ENCODE measurements around the gene TTC21A.

The TTC21A gene

DNA sequence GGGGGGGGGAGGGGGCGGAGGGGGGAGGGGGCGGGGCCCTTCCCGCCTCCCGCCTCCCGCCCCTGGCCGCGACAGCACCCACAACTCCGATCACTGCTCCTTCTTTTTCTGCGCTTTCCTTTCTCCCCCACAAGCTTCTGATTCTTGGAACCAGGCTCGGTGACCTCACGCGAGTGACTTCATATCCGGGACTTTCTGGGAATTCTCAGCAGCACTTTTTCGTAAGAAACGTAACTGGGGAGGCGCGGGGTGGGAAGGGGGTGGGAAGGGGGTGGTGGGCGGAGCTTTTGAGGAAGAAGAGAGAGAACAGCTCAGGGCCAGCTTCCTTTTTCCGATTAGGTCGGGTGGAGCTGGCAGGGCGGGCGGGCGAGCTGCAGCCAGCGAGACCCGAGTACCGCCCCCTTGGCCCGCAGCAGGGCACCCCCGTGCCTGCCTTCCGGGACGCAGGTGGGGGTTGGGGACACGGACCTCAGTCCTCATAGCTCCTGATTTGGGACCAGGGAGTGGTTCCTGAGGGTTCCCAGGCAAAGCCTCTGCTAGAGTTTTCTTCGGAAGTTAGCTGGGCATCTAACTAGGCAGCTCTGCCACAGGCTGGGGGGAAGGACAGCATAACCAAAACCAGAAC, 70.3 kb downstream of the TTC21A start:
- peak; percentile 83 for DNase-seq (ENCODE audit: low read depth)
- TF ChIP-seq, protein P1, sequence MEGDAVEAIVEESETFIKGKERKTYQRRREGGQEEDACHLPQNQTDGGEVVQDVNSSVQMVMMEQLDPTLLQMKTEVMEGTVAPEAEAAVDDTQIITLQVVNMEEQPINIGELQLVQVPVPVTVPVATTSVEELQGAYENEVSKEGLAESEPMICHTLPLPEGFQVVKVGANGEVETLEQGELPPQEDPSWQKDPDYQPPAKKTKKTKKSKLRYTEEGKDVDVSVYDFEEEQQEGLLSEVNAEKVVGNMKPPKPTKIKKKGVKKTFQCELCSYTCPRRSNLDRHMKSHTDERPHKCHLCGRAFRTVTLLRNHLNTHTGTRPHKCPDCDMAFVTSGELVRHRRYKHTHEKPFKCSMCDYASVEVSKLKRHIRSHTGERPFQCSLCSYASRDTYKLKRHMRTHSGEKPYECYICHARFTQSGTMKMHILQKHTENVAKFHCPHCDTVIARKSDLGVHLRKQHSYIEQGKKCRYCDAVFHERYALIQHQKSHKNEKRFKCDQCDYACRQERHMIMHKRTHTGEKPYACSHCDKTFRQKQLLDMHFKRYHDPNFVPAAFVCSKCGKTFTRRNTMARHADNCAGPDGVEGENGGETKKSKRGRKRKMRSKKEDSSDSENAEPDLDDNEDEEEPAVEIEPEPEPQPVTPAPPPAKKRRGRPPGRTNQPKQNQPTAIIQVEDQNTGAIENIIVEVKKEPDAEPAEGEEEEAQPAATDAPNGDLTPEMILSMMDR (IDR thresholded peaks at IDR 0.05; ENCODE audit: control insufficient read depth, insufficient read depth, low read depth, low read length, missing control alignments), result no peak
- peak overlapping the region; percentile 51 for H3K4me3 ChIP-seq (ENCODE audit: control insufficient read depth, low read depth, low read length)

DNA sequence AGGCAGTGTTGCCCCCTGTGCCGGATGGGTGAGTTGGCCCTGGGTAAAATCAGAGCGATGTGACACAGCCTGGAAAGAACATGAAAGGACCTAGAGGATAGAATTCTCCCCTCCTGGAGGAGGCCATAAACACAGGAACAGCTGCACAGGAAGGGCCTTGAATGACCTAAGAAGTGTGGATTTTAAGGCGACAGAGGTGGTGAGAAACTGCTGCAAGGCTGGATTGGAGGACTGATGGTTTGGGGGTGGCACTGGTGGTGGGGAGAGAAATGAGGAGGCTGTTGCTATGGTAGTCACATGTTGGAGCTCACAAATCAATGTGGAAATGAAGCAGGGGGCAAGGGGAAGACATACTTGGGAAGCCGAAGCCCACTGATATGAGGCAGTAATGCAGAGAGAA, 71.1 kb downstream of the TTC21A start:
- TF ChIP-seq, protein P1 (IDR thresholded peaks at IDR 0.05; ENCODE audit: control insufficient read depth, insufficient read depth, low read depth, low read length, missing control alignments), result no peak
- no peak overlapping the region for H3K4me3 ChIP-seq (ENCODE audit: control insufficient read depth, low read depth, low read length)
- no peak for DNase-seq (ENCODE audit: low read depth)

DNA sequence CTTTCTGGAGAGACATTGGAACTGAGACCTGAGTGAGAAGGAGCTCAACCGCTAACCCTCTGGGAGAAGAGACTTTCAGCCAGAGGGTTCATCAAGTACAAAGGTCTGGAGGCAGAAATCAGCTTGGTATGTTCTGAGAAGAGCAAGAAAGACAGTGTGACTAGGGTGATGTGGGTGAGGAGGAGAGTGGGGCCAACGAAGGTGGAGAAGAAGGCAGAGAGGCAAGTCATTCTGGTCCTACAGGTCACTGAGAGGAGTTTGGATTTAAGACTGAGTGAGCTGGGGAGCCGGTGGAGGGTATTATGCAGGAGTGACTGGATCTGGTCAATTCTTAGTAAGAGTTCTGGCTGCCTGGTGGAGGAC, 72.7 kb downstream of the TTC21A start:
- no peak for DNase-seq (ENCODE audit: low read depth)

DNA sequence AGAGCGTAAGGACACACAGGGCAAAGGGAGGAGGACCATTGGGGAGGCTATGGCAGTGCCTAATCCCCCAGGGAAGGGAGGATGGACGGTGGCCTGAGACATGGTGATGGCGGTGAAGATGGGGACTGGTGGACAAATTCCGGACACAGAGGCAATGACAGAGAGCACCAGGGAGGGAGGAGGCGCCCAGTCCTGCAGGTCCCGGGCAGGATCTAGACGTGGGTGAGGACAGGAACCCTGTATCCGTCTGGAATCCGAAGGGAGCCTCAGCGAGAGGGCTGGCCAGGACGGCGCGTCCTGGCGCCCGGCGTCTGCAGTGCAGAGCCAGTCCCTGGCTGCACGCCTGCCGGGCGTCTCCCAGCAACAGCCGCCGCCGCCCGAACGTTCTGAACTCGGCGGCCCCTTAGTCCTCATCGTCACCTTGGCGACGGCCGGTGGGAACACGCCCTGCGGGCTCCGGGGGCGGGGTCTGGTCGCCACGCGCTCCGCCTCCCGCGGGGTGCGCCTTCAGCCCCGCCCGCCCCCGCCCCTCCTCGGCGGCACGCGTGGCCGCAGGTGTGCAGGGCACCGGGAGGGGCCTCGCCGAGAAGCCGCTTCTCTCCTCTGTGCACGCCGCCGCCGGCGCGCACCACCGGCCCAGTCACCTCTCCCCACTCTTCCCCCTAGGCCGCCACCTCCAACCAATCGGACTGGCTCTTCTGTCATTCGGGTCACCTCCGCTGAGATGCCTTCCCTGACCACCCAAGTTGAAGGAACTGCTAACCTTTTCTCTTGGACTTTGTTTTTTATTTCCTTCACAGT, 73.3 kb downstream of the TTC21A start:
- H3K4me3 ChIP-seq (ENCODE audit: control insufficient read depth, low read depth, low read length), result peak overlapping the region; percentile 25
- no peak for DNase-seq (ENCODE audit: low read depth)
- TF ChIP-seq, protein P1 (IDR thresholded peaks at IDR 0.05; ENCODE audit: control insufficient read depth, insufficient read depth, low read depth, low read length, missing control alignments), result peak; percentile 14

More for the DNA sequence above, 72.7 kb downstream of the TTC21A start:
- H3K4me3 ChIP-seq (ENCODE audit: control insufficient read depth, low read depth, low read length), result peak overlapping the region; percentile 25
- TF ChIP-seq, protein P1 (IDR thresholded peaks at IDR 0.05; ENCODE audit: control insufficient read depth, insufficient read depth, low read depth, low read length, missing control alignments), result no peak

DNA sequence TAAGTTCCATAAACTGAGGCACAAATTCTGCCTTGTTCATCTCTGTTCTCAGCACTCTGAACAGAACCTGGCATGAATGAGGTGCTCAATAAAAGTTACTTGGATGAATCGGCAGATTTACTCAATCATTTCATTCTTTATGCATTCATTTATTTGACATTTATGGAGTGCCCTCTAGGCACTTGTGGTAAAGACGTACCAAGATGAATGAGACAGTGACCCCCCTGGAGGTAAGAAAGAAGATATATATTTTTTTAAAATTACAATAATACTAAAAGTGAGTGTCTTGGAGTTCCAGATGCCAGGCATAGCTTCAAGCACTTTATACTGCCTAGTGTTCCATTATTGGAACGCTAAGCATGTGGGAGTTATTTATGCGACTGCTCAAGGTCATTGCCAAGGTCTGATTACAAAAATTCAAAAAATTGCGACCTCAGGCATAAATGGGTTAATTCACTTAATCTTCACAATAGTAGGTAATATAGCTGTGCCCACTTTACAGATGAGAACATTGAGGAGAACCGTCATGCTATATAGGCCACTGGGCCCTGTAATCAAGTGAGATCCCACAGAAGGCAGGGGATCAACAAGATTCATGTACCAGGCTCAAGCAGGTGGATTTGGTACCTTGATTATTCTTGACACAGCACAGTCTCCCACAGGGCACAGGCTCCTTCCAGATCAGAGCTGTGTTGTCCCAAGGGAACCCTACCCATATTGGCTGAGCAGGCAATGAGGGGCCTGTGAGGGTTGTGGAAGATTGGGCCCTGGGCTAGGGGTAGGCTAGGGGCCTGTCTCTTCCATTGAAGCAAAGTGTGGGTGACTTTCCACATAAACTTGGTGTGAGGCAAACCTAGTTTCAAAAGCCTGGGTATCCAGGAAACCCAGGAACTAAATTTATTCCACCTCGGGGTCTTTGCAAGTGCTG, 74.2 kb downstream of the TTC21A start:
- H3K4me3 ChIP-seq (ENCODE audit: control insufficient read depth, low read depth, low read length), result no peak overlapping the region
- TF ChIP-seq, protein P1 (IDR thresholded peaks at IDR 0.05; ENCODE audit: control insufficient read depth, insufficient read depth, low read depth, low read length, missing control alignments), result no peak
- DNase-seq (ENCODE audit: low read depth), result no peak
